NOMO-1 (cell line): ENCODE data around the gene STAMBP.
"Not testable (repeated sequence)": the region's sequence is repeated elsewhere in the genome, so short reads cannot be mapped to it uniquely, and the experiment has no call there.

Source experiments
- DNase-seq, 2 experiments: peaks; one replicate each; lab custom pipeline; 2025; ENCODE audit not compliant: unreplicated experiment in 2 of 2; lab: John Stamatoyannopoulos, UW

The STAMBP gene

DNA sequence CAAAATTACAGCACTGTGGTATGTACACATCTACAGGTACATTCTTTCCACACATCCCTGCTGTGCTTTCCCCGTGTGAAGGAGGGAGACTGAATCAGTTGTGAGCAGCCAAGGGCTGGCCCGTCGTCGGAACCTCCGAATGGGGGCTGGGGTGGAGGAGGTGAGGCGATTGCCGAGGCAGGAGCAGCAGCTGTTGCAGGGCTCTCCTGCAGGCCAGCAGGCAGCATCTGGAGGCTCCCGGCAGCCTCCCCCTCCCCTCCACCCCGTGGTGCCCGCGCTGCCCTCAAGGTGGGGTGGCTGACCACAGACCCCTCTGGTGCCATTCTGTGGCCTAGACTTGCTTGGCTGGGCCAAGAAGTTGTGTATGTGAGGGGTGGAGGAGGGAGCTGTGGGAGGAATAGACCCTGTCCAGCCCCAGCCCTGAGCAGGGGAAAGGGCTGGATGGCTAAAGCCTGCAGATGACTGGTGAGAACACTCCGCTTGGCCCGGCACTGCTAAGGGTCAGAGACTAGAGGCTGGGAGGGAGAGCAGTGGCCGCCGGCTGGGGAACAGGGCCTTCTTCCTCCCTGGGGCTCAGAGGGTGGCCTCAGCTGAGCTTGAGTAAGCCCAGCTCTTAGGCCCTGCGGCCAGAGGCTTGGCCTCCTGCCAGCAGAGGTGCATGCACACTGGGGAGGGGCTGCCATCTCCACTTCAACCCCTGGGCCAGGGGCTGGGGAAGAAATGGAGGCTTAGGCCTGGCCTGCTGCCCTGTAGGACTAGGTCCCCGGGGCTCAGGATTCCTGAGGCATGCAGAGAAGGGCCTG, 7.6 kb downstream of the STAMBP start:
- DNase-seq: no peak

DNA sequence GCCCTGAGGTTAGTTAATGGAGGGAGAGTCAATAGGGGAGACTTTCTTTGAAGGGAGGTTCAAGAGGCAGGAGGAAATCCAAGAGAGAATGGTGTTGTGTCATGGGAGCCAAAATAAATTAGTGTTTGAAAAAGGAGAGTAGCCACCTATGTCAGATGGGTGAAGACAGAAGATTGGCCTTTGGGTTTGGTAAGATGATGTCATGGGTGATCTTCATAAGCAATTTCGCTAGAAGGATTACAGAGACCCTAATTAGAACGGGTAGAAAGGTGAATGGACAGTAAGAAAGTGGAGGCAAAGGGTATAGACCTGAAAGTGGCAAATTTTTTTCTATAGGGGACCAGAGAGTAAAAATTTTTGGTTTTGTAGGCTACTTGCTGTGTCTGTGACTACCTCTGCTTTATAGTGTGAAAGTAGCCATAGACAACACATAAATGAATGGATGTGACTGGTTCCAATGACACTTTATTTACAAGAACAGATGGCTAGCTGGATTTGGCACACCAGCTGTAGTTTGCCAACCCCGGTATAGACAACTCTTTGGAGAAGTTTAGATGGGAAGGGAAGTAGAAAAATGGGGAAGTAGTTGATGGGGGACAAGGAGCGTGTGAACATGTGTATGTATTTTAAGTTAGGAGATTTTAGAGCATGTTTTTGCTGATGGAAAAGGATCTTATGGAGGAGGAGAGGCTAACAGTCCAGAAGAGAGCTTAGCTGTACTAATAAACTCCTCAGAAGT, 9.3 kb downstream of the STAMBP start:
- peak; percentile 10 to 68 for DNase-seq

- DNase-seq: no peak
Observed at GRCh38 chr2:73838889-73839534, 10.3 kb downstream of the STAMBP start.

DNA sequence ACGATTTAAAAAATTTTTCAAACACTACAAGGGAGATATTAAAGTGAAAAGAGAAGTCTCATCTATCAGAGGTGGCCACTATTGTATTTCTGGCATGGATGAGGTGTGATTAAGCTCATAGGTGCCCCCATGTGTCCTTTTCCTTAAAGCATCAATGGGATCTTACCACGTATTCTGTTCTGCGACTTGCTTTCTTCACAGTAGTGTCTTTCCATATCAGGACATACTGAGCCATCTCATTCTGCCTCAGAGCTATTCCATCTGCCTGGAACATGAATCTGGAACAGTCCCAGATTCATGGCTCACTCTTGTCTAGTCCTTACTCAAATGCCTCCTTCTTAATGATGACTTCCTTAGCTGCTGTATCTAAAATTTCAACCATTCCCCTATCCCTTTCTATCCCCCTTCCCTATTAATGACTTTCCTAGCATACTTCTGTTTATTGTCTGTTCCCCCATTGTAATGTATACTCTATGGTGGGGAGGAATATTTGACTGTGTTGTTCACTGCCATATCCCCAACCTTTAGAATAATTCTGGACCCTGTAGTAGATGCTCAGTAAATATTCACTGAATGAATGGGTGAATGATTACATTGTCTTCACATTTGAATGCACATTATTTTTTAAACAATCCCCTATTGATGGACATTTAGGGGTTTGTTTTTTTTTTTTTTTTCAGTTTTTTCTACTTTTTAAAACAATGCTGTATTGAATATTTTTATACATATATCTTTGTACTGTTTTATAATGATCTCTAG, 11.1 kb downstream of the STAMBP start:
- DNase-seq: no peak

- DNase-seq: no peak
Observed at GRCh38 chr2:73841912-73842738, 13.4 kb downstream of the STAMBP start.

- DNase-seq: no peak
Observed at GRCh38 chr2:73842739-73843019, 13.9 kb downstream of the STAMBP start.

DNA sequence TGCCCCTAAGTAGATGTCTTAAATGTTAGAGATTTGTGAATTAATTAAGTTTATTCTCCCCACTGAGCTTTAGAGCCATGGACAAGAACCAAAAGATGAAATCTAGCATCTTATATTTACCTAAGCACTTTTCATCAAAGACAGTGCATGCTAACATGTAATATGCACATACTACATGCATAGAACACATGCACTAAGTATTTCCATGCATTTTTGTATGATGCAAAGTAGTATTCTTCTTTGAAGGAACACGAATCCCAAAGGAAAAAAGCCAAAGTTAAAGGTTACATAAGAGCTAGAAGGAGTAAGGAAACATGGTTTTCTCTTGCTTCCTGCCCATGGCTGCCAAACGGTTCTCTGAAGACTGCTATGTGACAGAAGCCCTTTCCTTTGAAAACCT, 15.3 kb downstream of the STAMBP start:
- no peak for DNase-seq

GRCh38 chr2:73850009-73850408, 21.2 kb downstream of the STAMBP start:
- no peak for DNase-seq

DNA sequence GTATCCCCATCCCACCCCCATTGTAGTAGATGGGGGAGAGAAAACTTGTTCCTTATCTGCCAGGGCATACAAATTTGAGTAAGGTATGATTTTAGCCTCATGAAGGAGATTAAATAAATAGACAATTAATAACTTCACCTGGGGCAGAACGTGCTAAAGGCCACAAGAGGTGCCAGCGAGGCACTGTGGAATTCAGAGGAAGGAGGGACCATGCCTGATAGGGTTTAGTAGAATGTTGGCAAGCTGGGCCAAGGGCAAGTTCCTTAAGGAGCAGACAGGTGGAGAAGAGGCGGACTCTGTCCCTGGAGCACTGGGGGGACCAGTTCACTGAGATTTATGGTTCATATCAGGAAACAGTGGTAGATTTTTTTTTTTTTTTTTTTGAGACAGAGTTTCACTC, 22.5 kb downstream of the STAMBP start:
- no peak for DNase-seq

DNA sequence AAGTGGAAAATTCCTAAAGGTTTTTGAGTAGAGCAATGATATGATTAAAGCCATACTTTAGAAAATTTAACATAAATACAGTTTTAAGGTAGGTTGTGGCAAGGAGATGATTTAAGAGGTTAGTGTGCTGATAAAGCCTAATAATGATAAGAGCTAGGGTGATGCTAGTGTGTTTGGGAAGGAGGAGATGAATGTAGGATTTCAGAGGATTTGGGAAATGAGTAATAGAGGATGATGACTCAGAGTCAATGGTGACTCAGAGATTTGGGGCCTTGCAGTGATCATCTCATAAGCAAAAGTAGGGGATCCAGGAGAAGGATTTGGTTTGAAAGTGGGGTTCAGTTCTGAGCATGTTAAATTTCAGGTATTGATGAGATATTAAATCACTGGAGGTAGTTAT, 23.3 kb downstream of the STAMBP start:
- DNase-seq: no peak

- DNase-seq: no peak
Observed at GRCh38 chr2:73855526-73855925, 26.8 kb downstream of the STAMBP start.

- no peak for DNase-seq
Observed at GRCh38 chr2:73856214-73856613, 27.5 kb downstream of the STAMBP start.

- DNase-seq: no peak
Observed at GRCh38 chr2:73859721-73860586, 31.2 kb downstream of the STAMBP start.

DNA sequence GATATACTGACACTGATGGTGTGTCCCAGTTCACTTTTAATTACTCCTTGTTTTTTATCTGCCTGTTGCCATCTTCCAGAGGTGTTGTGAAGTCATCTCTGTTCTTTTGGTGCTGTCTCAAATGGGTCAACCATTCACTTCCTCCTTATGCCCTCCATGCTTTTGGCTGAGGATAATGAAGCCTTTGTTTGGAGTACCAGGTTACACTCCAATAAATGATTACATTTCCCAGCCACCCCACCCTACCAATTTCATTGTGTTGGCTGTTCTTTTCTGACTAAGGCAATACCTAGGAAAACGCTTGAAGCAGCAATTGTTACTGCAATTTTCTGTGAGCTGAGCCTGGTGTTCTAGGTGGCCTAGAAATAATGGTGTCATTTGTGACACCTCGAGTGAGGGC, 34.2 kb downstream of the STAMBP start:
- DNase-seq: no peak

DNA sequence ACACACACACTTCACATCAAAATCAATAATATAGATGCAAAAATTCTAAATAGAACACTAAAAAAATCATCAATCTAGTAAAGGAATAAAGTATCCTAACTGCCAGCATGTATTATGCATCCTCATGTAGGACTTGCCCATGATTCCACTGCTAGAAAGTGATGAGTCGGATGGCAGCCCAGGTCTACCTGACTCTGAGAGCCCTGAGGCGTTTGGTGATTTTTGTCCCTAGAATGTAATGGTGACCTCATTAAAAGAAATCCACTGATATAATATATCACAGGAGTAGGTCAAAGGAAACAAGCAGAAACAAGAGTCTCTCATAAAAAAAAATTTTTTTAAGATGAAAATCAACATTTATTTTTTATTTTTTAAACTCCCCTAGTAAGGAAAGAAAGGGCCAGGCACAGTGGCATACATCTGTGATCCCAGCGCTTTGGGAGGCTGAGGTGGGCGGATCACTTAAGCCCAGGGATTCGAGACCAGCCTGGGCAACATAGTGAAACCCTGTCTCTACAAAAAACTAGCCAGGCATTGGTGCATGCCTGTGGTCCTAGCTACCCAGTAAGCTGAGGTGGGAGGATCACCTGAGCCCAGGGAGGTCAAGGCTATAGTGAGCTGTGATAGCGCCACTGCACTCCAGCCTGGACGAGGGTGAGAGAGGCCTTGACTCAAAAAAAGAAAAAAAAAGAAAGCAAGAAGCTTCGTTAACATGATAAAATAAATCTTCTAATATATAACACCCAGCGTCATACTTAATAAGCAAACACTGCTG, 39.6 kb downstream of the STAMBP start:
- no peak for DNase-seq

DNA sequence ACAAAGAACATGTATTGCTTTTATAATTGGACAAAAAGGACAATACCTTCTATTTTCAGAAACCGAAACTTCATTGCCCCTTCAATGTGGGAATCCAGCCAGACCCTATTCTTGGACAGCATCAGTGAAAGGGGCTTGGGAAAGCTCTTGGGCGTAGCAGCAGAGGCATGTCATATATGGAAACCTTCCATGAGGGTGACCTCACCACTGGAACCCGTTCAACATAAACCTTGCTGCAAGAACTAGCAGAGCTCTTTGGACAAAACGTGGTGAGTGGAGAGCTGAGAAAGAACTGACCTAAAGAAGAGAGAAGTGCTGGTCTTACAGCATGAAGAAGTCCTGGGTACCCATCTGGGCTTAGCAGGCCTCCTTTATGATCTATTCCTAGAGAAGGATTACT, 41.3 kb downstream of the STAMBP start:
- no peak for DNase-seq

DNA sequence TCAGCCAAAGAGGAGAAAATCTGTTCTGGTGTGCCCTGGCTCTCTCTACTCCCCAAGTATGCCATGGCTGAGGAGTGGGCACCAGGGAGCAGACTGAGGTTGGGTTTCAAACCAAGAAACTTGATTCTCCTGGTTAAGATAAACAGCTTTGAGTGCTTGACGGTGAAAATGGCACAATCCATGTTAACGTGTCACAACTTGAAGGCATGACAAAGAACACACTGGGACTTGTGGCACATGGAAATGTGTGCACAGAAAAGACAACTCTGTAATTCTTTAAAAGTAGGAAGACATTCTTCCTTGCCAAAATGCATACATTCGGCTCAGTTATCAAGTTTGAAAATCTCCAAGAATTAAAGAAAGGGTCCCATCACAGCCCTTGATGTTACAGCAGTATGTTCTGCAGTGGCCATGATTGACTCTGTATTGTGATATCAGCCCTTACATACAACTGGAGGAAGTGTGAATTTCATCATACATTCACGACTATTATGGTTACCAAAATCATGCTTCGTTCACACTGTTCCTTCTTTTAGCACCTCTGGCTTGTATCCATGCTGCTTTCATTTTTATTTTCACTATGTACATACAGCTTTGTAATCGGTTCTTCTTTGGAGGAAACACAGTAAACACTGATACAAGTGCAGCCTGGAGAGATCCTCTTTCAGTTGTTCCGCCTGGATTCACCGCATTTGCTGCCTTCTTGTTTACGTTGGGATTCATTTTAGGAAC, 48.5 kb downstream of the STAMBP start:
- DNase-seq: peak; percentile 43 to 96

DNA sequence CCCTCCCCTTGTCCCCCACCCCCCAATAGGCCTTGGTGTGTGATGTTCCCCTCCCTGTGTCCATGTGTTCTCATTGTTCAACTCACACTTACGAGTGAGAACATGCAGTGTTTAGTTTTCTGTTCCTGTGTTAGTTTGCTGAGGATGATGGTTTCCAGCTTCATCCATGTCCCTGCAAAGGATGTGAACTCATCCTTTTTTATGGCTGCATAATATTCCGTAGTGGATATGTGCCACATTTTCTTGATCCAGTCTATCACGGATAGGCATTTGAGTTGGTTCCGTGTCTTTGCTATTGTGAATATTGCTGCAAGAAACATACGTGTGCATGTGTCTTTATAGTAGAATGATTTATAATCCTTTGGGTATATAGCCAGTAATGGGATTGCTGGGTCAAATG, 49.2 kb downstream of the STAMBP start:
- not testable (repeated sequence) for DNase-seq
